Embryonic facial prominence (tissue), 1 donor: ENCODE results near the gene INTS11.
"Not testable (repeated sequence)": the region's sequence is repeated elsewhere in the genome, so short reads cannot be mapped to it uniquely, and the experiment has no call there.

Experiments used
- DNase-seq: peaks from one replicate; pipeline ENCODE4 v3.0.0-alpha.2; 2016; ENCODE audit errors: extremely low spot score

INTS11 gene

DNA sequence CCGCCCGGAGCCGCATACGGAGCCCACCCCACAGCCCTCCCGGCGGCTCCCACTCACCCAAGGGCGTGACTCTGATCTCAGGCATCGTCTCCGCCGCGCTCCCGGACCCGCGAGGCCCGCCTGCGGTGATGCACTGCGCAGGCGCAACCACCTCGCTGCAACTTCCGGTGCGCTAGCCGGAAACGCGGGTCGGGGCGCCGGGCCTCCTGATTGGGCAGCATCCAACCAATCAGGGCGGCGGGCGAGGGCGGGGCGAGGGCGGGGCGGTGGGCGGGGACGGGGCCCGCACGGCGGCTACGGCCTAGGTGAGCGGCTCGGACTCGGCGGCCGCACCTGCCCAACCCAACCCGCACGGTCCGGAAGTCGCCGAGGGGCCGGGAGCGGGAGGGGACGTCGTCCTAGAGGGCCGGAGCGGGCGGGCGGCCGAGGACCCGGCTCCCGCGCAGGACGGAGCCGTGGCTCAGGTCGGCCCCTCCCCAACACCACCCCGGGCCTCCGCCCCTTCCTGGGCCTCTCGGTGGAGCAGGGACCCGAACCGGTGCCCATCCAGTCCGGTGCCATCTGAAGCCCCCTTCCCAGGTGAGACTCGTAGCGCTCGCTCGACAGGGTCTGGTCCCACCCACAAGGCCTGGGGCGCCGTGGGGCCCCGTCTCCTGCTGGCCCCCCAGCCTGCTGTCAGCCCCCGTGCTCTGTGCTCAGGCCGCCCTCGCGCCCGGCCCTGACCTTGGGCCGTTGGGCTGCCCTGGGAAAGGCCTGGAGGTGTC, at the start of gene INTS11, which contains the start of gene CPTP:
Gene INTS11 (minus strand): TSS at position 137 of the 764 bp plus-strand sequence. CDS start 52 bp downstream, at position 85.
Gene CPTP (plus strand): TSS at position 279 of the 764 bp plus-strand sequence. CDS start 2,109 bp downstream, outside the sequence.
- peak; percentile 79 for DNase-seq

DNA sequence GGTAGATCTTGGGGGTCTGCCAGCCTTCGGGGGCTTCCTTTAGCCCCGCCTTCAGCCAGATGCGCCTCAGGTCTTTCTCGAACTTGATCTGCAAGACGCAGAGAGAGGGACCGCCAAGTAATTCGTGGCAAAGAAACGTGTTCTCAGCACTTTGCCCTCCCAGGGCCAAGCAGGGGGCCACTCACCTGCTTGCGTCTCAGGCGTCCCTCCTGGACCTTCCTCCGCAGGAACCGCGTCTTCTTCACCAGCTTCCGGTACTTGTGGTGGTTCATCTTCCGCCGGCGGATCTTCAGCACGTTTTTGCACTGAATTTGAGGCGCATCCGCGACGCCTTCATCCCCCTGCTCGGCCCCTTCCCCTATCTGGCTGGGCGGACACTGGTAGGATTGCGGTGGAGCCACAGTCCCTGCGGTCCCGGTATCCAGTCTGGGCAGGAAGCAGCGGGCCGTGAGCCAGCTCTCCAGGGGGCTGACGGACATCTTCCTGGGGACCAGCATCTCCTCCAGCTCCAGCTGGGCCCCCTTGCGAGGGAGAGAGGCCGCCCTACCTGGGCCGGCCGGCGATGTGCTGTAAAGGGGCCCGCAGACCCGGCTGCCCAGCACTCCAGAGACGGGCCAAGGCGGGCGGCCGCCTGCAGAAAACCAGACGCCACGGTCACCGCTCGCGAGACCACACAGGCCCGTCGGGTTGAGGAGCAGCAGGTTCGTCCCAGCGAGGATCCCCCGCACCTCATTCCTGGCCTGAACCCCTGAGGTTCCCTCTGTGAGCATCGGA, 49.5 kb upstream of the INTS11 start:
- no peak for DNase-seq

DNA sequence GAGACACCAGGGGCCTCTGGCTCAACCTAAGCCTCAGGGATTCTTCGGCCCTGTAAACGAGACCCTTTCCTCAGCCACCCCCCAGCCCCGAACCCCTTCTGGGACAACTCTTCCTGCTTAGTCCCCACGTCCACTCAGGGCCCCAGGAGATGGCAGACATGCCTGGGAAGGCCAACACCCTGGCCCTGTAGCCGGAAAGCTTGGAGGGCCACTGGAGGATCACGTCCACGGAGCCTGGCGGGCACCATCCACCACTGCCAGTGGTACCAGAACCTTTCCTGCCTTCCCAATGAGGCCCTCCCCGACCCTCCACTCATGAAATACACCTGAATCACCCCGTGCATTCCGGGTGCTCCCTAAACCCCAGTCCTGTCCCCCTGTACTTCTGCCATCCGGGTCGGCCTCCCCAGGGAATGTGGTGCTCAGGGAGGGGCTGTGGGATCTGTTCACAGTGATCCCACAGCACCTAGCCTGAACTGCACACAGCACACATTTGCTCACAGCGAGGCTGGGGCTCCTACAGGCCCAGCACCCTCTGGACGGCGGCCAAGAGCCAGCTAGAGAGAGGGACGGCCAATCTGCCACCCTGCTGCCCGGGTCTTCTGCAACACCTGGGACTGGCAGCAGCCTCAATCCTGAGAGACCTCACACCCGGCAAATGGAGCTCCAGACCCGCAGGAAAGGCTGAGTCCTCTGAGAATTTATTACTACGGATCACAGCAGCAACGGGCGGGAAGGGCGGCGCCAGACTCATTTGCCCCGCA, 48.8 kb upstream of the INTS11 start:
- DNase-seq, result no peak

DNA sequence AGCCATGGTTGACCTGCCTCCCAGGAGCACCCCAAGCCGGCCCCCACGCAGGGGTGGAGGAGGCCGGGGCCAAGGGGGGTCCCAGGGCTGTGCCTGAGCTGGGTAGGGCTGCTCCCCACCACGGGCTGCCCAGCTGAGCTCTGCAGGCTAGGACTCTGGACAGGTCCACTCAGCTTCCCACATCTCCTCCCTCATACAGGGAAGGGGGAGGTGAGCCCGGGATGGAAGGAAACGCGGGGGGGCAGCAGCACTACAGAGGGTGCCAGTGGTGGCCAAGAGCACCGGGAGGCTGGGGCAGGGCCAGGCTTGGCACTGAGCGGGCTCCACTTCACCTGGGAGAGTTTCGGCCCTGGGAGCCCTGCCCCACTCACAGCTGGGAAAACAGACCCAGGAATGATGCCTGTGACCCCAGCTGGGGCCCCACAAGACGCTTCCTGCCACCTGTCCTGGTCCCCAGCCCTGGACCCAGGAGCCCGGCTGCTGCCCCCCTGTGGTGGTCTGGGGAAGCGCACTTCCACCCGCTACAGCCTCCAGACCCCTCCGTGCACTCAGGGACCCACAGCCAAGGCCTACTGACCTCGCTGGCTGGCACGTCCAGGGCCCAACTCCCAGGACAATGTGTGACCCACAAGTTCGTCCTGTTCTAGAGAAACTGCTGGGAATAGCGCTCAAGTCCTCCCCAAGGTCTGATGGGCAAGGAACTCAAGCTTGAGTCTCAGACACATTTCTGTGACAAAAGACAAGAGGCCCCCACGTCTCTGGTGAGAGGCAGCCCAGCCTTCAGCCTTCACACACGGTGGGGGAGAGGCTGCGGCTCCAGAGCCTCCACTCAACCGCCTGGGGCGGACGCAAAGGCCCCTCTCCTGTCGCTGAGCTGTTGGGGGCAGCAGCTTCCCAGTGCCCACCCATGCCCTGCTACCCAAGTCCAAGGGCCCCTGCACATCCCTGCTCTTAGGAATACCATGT, 47.6 kb upstream of the INTS11 start:
- DNase-seq, result no peak

DNA sequence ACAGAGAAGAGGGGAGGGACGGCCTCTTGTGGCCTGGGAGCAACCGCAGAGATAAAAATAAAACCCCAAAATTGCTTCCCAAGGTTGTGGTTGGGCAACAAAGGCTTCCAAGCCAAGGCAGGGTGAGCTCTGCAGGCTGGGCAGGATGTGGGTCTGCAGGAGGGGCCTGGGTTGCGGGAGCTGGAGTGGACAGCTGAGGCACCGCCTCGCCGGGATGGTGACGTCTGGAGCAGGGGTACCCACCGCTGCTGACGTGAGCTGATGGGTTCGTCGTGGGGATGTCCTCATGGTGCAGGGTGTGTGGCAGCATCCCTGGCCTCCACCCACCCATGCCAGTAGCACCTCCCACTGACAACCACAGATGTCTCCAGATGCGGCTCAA, 46.9 kb upstream of the INTS11 start:
- DNase-seq, result no peak

DNA sequence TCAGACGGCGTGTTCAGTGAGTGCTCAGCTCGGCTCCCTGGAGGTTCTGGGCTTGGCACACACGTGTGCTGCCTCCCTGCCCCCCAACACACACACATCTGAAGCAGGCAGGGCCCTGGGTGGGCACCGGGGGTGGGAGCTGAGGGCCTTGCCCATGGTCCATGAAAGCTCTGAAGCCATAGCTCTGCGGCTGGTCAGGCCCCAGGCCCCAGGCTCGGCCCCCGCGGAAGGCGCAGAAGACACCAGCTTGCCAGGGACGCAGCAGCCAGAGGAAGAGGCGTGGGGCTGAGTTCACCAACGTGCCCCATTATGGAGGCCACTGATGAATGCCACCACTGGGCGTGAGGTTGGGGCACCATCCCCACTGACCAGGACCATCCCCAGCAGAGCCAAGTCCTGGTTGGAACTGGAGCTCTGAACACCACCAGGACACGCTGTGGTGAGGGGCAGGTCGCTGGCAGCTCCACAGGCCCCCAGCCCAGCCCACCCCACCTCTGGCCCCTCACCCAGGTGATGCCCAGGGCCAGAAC, 46.4 kb upstream of the INTS11 start:
- DNase-seq, result no peak

DNA sequence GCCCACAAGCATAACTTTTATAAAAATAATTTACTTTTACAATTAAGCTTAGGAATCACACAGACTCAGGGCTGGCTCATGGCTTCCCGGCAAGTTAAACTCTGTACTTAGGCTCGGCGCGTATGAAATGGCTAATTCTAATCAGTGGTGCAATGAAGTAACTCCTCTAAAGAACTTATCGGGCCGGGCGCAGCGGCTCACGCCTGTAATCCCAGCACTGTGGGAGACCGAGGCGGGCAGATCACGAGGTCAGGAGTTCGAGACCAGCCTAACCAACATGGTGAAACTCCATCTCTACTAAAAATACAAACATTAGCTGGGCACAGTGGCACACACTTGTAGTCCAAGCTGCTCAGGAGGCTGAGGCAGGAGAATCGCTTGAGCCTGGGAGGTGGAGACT, 45.6 kb upstream of the INTS11 start:
- DNase-seq, result not testable (repeated sequence)

DNA sequence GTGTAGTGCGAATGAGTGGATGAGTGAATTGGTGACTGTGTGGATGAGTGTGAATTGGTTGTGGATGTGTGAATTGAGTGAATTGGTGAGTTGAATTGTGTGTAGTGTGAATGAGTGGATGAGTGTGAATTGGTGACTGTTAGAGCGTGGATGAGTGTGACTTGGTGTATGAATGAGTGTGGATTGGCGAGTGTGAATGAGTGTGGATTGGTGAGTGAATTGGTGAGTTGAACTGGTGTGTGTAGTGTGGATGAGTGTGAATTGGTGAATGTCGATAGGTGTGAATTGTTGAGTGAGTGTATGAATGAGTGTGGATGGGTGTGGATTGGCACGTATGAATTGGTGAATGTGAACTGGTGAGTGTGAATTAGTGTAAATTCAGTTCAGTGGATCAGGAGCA, 42.9 kb upstream of the INTS11 start:
- no peak for DNase-seq

DNA sequence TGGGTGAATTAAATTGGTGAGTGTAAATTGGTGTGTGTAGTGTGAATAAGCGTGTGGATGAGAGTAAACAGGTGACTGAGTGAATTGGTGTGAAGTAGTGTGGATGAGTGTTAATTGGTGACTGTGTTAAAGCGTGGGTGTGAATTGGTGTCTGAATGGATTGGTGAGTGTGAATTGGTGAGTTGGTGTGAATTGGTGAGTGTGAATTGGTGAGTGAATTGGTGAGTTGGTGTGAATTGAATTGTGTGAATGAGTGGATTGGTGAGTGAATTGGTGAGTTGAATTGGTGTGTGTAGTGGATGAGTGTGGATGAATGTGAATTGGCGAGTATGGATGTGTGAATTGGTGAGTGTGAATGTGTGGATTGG, 42.2 kb upstream of the INTS11 start:
- DNase-seq, result no peak

DNA sequence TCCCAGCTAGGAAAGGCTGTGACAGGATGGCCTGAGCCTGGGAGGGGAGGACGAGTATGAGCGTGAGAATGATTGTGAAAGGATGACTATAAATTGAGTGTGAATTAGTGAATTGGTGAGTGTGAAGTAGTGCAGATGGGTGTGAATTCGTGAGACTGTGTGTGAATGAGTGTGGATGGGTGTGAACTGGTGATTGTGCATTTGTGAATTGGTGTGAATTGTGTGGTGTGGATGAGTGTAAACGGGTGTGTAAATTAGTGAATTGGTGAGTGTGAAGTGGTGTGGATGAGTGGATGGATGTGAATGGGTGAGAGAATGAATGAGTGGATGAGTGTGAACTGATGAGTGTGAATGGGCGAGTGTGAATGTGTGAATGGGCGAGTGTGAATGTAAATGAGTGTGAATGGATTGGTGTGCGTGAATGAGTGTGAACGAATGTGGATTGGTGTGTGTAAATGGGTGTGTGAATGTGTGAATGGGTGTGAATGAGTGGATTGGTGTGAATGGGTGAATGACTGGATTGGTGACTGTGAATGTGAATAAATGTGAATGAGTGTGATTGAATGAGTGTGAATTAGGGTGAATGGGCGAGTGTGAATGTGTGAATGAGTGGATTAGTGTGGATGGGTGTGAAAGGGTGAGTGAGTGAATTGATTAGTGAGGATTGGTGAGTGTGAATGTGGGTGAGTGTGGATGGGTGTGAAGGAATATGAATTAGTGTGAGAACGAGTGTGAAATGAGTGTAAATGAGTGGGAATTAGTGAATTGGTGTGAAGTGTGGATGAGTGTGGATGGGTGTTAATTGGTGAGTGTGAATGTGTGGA, 41.6 kb upstream of the INTS11 start:
- no peak for DNase-seq

DNA sequence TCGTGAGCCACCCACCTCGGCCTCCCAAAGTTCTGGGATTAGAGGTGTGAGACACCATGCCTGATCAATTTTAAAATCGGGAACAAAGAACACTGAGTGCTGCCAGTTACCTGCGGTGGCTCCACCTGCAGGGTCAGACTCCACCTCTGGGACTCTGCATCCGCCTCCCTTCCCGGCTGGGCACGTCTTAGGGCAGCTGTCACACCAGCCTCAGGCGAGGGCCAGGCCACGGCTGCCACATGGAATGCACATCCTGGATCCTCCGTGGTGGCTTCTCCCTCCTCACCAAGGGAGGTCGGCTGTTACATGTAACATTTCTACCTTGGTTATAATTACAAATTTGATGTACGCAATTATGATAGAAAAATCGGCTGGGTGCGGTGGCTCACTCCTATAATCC, 39.8 kb upstream of the INTS11 start:
- no peak for DNase-seq

DNA sequence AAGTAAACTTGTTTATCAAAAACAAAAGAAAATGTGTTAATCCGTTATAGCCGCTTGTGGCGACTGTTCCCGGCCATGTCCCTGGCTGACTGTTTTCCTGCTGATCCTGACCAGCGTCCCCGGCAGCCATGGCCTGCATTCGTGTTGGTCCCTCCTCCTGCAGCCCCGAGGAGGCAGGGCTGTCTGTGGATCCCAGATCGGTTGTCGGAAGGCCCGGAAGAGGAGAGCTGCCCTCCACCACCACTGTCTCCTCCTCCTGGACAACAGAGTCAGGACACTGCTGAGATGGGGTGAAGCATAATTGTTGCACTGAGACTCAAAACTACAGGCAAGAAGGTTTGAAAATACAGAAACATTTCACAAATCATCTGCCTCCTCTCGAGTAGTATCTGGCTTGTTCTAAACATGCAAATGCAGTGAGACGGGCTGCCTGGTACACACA, 37.5 kb upstream of the INTS11 start:
- DNase-seq, result no peak

DNA sequence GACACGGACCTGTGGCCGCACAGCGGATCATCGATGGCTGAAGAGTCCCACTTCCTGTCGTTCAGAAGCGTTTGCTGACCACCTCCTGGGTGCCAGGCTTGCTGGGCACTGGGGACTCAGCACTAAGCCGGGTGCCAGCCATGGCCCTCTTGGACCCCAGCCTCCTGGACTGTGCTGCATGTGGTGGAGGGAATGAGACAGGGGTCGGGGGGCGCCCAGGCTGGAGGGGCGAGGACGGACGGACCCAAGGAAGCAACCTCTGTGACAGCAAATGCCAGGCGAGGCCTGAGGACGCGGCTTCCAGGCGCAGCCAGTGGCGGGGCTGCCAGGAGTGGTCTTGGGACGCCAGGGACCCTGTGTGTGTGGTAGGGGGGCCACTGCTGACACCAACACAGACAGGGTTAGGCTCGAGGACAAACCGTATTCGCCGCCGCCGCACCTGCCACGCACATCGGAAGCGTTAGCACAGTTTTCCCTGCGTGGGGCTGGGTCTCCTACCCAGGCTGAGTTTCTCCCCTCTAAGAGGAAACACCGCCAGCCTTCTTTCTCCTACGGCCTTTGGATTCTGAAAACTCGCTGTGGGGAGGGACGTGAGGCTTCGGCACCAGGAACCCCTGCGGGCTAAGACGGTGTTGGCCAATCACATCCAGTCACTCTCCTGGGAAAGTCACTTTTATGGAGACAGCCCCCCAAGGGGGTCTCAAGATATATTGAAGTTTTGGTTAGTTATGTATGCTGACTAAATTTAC, 36.9 kb upstream of the INTS11 start:
- DNase-seq, result no peak

DNA sequence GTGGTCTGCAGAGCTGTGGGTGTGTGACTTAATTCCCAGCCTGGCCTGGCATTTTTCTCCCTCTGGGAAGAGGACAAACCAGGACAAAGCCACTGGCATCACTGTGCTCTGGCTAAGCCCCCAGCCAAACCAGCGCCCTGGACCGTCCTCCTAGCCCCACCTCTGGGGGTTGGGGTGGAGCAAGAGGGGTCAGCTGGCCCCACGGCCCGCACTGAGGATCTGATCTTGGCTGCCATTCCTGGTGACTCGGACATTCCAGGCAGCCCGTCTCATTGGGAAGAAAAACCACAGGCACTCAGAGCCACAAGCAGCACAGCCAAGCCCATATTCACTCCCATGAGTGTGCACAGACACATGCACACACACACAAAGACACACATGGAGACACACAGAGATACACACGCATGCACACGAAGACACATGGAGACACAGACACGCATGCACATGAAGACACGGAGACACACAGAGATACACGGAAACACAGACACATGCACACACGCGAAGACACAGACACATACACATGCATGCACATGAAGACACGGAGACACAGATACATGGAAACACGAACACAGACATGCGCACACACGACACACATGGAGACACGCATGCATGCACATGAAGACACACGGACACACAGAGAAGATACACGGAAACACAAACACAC, 36.2 kb upstream of the INTS11 start:
- DNase-seq, result no peak

DNA sequence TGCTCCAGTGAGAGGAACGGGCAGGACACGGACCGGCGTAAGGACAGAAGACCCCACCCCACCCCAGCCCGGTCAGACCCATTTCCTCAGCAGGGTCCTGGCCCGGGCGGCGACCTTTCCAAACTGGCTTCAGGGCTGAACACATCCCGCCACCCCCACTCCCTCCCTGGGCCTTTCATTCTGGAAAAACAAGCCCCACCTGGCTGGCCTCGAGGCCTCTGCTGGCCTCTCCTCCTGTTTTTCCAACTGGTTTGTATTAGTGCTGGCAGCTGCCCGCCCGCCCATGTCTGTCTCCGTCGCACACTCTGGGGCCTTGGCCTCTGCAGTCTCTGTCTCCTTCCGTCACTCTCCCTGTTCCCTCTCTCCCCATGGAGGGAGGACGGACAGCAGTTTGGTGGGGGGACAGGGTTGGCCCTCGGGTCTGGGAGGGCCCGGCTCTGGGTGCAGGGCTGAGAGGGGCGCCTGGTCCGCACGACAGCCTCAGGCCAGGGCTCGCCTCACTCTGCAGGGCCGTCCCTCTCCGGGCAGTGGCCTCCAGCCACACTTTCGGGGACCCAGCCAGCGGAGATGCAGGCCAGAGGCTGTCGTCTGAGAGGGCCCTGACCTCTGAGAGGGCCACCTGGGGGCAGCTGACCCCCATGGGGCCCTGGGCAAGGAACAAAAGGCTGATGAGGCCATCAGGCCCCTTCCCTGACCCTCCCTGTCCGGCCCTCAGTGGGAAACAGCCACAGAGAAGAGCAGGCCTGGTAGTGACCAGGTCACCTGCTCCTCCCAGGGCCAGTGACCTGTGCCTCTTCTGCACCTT, 35.4 kb upstream of the INTS11 start:
- peak; percentile 49 for DNase-seq

DNA sequence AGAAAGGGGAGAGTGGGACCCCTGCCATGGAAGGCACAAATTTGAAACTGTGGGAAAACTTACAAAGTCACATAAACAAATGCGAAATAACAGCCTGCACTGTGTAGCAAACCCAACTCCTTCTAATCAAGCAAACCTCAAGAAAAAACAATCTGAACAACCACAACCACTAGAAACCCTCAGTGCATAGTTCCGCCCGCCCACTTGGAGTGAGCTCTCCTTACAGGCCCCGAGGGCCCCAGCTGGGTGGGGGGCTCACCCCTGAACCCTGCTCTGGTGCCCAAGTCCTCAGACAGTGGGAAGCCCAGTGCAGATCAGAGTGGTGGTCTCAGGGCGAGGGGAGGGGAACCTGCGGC, 34.8 kb upstream of the INTS11 start:
- peak; percentile 77 for DNase-seq

DNA sequence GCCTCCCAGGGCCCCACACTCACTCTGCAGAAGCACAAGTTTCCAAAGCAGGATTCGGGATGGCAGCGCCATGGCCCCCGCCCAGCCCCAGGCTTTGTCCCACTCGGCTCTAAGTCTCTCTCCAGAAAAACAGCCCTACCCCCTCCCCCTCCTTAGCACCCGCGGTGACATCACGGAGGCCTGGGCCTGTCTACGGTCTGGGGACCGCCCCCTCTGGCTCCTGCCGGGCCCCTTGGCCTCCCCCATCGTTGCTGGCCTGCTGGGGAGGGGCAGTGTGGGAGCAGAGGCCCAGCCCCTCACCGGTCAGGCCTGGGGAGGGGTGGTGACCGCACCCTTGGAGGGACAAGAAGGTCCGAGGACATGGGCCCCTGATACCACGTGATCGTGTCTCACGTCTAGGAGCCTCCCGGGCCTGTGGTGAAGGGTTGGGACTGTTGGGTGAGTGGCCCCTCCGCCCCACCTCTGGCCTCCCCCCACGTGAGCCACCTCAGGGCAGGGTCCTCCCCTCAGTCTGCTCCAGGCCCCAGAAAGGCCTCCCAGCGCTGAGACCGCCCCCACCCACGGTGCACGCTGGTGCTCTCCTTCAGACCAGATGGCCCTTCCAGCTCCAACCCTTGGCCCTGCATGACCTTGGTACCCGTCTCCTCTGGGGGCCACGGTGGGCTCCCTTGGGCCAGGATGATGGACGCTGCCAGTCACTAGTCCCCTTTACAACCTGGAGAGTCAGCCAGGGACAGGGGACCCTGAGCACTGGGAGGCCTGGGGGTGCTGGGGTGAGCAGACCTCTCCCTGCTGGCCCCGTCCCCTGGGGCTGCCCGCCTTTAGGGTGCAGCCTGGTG, 34.2 kb upstream of the INTS11 start, which contains the start of gene MXRA8:
Gene MXRA8 (minus strand): TSS at position 123 of the 839 bp plus-strand sequence. CDS start 51 bp downstream, at position 72.
- peak; percentile 57 for DNase-seq
